ENCODE data around the gene TNFSF11.

The TNFSF11 gene

DNA sequence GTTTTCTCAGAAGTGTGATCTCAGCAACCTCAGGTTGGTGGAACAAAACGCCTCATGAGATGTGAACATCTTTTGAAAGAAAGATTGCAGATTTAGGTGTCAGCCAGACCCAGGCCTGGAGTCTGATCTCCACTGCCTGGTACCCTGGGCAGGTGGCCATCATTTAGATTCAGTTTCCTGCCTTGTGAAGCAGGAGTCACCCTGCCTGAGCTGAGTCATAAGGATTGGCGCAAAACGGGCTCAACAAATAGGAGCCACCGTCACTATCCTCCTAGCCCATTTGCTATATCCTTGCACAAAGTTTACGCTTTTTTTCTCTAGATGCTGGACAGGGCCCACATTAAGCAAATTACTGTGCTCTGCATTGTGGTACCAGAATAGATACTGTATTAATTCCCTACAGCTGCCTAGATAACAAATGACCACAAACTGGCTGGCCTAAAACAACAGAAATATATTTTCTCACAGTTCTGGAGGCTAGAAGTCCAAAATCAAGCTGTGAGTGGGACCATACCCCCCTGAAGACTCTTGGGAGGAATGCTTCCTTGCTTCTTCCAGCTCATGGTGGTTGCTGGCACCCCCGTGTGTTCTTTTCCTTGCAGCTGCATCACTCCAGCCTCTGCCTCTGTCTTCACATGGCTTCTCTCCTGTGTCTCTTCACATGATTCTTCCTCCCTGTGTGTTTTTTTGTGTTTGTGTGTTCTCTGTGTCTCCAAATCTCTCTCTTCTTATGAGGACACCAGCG is 38.2 kb downstream of the TNFSF11 start:
- DNase-seq, result no peak

DNA sequence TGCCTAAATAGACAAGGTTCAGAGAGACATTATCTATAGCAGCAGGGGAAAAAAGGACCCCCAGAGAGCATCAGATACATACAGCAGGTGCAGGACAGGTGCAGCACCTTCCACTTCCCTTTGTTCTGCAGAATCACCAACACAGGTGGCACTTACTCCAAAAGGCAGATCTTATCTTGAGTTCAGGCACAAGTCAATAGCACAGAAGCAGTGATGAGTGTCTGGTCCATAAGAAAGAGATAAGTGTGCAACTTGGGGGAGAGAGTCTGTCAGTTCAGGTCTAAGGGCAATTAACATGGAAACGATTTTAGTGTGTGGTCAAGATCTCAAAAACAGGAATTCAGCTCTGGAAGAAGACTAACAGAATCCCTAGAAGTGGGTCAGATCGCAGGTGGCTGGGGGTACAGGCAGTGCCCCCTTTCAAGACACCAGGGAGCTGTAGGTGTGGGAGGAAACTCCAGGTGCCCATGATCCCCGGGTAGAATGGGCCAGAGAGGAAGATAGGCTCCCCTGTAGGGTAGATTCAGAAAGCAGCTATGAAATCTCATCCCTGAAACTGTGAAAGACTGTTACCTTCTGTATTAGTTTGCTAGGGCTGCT is 40.6 kb downstream of the TNFSF11 start:
- no peak for DNase-seq

DNA sequence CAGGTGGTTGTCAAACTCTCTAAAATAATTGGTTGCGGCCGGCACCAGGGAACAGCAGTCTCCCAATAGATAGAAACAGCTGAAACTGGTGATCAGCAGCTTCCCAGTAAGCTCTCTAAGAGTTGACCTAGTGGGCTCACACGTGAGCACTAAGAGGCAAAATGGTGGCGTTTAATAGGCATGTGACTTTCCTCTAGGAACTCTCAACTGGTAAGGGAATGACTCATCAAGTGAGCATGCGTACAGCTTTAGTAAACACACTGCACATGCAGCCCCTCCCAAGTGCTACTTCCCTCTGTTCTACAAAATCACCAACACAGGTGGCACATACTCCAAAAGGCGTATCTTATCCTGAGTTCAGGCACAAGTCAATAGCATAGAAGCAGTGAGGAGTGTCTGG is 41.7 kb downstream of the TNFSF11 start:
- DNase-seq, result no peak

DNA sequence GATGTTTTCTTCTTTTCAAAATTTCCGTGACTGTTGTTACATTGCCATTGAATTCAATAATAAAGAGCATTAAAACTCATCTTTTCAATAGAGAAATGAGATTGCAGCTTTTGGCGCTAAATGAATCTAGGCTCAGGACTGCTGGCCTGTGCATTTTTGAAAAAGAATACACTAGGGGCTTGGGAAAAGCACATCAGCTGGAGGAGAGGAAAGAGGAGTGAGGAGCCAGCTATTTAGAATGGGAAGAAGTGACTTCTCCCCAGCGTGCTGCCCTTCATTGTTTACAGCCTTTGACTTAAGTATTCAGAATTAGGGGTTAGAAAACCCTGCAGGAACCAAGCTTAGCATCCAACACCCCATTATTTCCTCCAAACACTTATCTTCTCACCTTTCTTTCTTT is 43.3 kb downstream of the TNFSF11 start:
- DNase-seq, result no peak

DNA sequence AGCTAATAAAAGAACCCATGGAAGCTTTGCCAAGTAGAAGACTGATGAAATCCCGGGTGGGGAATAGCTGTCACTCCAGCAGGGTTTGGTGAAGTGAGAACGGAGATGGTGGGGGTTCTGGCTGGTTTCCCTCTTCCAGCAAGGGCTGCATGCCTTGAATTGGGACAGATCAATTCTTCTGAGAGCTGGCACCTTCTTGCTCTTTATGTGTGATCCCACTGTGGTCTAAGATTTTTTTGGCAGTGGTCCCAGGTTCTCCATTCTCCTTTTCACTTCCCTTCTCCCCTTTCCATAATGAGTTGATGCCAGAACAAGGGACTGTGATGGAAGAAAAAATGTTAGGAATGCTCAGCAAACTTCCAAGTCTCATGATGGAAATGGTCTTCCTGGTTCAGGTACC is 50.0 kb downstream of the TNFSF11 start:
- no peak for DNase-seq

DNA sequence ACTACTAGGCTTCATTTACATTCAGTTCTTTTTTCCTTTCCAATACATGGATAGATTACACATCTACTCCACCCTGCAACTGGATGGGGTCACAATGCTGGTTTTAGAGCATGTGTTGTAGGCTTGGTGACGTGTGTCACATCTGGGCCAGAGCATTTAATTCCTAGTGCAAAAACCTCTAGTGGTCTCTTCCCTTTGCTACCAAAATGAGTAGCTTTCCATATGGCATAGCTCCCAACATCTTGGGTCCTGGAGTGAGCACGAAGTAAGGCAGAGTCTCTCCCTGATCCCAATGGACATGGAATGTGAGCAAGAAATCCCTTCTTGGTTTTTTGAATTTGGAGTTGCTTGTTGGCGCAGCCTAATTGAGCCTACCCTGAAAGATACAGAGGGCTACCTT is 51.7 kb downstream of the TNFSF11 start:
- no peak for DNase-seq

DNA sequence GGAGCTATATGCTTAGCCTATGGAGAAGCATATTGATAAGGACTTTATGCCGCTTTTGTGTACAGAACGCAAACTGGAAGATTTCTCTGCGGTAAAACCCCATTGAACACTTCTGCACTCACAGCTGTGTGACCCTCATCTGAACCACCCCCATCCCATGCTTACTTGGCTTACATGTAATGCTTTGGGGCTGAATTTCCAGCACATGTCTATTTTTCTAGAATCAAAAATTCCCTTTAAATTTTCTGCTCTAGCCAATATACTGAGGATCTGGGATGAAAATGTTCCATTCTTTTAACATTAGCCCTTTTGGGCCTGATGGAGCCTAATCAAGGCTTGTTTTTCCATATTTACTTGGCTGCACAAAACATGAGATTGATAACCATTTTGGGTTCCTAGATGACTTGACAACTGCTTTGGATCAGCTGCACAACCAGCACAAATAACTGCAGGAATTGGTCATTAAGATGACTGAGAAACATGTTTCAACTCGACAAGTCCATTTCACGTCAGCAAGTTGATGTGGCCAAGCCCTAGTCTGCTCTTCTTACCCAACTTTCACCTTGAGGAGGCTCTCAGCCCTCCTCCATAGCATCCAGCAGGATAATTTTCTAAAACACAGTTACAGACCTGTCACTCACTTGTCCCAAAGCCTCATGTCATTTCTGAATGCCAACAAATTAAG is 52.4 kb downstream of the TNFSF11 start:
- DNase-seq, result no peak

DNA sequence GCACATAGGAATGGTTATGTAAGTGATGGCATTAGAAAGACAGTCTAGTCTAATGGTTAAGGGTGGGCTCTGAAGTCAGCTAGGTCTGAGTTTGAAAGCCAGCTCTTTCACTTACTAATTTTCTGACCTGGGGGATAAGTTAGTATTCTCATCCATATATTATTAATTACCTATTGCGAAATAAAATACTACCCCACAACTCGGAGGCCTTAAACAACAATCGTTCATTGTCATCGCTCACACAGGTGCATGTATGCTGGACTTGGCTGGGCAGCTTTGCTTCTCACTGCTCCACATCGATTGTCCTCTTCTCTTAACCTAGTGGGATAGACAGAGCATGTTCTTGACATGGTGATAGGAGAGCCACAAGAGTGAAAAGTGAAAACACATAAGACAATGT is 54.7 kb downstream of the TNFSF11 start:
- no peak for DNase-seq

DNA sequence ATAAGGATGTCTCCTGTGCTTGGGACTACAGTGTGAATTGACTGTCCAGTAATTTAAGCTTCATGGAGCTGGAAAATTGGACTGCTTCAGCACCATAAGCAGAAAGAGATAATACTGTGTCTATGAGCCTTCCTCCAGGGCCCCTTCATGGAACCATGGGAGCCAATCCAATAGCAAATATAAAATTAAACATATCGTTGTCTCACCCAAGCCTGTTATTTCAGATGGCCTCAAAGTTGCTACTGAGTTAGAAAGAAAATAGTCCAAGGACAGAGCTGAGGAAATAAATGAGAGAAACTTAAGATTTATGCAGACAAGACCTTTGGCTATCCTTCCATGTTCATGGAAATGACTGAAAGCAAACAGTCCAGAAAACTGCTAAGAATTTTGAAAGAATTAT is 57.2 kb downstream of the TNFSF11 start:
- no peak for DNase-seq

DNA sequence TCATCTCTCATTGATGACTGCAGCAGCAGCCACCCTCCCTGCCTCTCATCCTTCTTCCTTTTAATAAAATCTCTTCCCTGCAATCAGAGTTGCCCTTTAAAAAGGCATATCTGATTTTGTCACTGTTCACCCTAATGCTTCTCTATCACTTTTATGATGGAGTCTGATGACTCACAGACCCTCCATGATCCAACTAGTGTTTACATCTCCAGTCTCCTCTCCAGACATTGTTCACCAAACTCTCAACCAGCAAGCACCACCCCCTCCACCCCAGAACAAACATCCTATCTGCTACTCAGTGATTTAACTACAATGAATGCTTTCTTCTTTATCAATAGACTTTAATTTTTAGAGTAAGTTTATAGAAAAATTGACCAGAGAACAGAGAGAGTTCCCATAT is 59.5 kb downstream of the TNFSF11 start:
- DNase-seq, result no peak

DNA sequence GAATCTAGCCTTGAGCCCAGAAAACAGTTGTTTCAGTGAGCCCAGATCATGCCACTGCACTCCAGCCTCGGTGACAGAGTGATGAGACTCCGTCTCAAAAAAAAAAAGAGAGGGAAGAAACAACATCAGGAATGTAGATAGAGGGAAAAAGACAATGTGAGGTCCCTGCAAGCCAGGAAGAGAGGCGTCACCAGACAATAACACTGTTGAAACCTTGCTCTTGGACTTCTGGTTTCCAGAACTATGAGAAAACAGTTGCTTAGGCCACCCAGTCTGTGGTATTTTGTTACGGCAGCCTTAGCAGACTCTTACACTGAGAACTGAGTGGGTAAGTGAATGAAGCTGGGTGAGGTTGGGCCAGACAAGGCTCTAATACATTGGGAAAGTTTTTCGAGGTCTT is 64.1 kb downstream of the TNFSF11 start:
- no peak for DNase-seq

DNA sequence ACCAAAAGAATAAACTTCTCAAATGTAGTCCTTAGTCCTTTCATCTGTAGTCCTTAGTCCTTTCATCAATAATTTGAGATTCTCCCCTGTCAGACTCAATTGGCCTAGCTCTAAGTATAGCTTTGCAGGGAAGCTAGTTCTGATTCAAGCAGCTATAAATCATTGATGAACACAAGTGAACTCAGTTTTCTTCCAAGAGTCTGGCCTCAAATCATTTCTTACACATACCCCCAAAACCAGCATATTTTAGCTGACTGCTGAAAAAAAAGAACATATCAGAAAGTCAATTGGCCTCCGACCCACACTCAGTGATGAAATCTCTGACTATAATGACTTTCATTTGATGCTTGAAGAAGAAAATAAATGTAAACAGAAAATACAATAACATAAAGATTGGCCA is 64.9 kb downstream of the TNFSF11 start:
- DNase-seq, result no peak

DNA sequence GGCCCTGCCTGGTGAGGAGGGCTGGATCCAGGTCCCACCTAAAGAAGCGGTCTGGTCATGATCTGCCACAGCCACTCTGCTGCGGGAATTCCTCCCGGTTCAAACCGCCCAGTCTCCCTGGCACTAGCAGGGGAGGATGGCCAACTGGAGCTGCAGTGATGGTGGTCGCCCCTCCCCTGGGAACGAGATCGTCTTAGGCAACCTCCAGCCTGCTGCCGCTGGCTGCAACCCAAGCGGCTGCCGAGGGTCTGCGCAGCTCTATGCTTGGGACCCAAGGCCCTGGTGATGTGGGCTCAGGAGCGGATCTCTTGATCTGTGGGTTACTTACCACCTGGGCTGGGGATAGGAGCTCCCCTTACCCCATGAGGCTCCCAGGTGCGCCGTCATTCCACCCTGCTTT is 69.1 kb downstream of the TNFSF11 start:
- DNase-seq, result no peak

DNA sequence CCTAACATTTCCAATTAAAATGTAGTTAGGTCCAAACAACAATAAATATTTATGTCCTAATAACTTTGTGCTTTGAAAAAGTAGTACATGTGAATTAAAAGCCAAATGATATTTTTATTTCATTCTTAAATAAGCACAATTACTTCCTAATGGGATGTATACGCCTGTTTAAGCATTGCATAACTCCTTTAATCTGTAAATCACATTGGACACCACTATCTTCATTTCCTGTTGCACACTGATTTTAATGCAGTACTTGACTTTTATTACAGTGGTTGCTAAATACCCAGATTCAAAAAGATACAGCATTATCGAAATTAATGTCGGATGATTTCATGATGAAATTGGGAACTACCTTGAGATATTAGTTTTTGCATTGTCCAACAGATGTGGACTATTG is 70.9 kb downstream of the TNFSF11 start:
- DNase-seq, result no peak

DNA sequence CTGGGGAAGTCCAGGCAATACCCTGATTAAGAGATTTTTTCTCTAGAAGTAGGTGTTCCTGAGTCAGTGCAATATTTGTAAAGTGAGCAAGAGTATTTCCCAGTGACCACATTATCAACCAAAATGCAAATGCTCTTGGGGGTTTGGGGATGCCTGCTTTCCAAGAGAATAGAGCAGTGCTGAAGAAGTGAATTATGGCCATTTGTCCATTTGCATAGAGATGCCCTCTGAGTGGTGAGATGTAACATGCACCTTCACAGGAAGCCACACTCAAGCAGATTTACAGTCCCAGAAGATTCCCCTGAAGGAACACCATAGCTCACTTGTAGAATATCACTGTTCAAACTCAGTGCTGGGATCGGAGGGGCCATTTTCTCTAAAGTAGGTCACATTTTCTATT is 71.8 kb downstream of the TNFSF11 start:
- no peak for DNase-seq

DNA sequence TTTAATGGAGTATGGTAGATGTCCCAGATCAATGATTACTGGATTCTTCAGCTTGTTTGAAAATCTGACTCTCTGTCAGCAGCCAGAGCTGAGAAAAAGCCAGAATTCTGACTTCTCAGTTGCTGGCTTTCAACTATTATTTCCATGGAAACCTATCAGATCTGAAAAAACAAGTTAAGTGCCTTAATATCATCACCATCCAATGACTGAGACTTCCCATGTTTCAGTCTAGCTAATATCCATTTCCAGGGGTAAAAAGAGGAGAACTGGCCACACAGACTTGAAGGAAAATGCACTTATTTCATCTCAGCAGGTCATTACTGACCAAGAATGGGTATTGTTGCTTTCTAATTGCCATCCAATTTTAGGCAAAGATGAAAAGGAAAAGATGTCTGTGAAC is 75.2 kb downstream of the TNFSF11 start:
- DNase-seq, result no peak

DNA sequence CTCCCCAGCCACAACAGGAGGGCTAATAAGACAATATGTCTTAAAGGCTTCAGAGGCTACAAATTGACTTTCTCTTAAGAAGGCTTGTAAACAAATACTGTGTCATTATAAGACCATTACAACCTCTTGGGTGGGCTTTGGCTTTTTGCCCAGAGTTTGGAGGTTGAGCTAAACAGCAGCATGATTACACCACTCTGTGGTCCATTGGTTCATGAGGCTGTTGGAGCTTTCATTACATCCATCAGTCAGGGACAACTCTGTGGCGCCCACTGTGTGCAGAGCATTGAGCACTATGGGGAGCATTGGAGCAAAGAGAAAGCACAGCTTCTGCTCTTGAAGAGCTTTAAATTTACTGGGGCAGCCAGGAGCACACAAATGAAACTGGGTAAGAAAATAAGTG is 75.9 kb downstream of the TNFSF11 start:
- no peak for DNase-seq

DNA sequence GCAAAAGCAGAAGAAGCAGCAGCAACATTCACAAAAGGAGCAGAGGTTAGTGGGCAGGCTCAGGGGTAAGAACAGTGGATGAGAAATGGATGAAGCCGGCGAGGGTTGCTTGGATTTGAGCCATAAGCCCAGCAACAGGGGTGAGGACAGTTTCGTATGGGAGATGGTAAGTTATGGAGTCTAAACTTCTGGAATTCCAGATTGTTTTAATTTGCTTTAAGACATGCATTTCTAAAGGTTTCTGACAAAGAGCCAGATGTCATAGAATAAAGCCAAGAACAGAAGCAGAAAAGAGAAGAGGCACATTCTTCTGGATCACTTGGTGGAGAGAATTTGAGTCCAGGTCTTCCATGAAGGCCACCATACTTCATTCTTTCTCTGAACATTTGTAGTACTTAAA is 76.6 kb downstream of the TNFSF11 start:
- DNase-seq, result no peak

DNA sequence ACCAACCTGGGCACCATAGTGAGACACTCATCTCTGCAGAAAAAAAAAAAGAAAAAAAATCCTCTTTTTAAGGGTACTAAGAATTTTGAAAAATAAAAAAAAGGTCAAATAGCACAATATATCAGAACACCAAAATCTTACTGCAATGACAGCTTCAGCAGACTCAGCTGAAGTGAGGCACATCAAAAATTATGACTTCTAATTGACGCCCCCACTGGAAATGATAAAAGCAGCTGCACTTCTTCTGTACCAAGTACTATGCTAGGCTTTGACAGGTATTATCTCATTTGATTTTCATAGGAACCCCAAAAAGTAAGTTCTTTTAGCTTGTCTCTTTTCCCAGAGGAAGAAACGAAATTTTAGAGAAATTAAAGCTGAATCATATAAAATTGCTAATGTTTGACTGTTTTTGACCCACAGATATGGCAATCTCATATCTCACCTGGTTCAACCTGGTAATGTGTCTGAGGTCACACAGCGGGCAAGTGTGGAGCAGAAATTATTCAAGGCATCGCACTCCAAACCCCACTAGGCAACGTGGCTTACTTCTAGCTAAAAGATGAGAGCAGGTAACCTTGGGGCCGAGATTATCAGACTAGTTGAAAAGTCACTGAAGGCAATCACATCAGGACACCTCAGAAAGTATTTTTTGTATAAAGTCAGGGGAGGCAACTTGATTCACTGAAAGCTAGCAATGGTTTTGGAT is 78.1 kb downstream of the TNFSF11 start:
- no peak for DNase-seq

DNA sequence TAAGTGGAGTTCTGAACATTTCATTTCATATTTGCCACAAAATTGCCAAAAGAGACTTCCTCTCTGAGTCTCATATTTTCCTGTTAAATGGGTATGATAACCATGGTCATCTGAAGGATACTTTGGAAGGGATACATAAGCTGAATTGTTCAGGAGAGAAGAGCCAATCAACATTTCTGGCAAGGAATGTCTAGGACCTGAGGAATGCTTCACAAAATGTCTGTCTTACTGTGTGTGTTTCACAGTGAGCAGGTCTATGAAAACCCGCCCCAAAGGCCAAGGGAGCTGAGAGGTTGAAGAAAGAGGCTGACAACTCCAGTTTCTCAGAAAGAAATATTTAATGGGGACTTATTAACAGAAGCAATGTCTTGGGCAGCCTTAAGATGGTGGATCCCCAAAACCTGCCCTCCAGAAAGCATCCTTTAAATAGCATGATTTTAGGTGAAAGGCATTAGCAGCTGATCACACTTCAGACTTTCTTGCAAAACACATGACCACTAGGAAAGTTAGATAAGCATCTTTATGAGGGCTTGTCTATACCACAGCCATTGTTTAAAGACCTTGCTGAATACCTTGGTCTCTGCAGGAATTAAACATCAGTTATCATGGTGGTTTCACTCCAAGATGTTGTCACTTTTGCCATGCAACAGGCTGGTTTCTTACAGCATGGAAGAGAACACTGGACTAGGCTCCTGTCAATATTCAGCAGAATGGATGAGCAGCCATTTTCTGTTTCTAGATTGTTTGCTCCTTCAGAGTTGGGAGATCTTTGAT is 78.9 kb downstream of the TNFSF11 start:
- no peak for DNase-seq

DNA sequence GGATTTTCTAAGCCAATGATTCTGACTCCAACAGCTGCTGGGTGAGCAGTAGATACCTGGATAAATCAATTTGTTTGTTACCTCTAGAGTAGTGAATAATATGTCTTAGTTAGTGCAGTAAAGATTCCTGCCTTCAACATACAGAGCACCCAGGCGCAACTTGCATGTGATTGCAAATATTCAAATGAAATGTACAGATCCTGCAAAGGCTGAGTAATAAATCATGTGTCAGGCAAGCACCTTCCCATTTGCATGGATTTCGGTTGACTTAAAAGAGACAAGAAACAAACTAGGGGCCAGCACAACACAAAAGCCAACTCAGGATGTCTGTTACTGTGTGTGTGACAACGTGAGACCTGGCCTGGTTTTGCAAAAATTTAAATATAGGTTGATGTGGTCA is 79.7 kb downstream of the TNFSF11 start:
- no peak for DNase-seq

DNA sequence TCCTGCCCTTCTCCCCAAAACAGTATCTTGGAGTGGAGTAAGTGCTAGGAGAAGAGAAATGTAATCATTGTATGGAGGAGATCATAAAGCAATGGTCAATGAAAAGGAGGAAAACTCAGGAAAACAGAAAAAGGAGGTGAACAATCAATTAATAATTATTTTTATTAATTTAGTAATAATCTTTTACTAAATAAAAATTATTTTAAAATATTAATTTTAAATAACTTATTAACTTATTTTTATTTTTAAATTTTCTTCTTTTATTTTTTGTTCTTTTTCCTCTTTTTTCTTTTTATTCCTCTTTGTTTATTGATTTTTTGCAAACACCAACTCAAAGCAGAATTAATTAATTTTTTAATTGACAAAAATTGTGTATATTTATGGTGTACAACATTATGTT is 80.3 kb downstream of the TNFSF11 start:
- DNase-seq, result no peak

DNA sequence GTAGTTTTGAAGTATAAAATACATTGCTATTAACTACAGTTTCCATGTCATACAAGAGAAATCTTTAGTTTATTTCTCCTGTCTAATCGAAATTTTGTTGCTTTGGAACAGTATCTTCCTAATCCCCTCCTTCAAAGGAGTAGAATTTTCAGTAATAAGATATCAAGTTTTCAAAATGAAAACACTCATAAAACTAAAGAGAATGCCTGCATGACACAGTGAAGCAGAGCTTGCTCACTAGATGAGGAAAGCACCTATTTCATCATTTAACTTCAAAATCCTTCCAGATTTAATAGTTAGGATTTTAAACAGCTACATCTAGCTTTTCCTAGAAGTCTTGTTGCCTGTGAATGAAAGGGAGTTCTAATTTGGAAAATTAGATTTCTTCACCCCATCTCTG is 80.8 kb downstream of the TNFSF11 start:
- DNase-seq, result no peak

Measured in activated CD4-positive, CD25-positive, alpha-beta regulatory T cell treated with anti-CD3 and anti-CD28 coated beads, Interleukin-2, amount 50 U/mL, for 72 hours (primary cell).